ENCODE results near the gene CDH26.

The CDH26 gene

DNA sequence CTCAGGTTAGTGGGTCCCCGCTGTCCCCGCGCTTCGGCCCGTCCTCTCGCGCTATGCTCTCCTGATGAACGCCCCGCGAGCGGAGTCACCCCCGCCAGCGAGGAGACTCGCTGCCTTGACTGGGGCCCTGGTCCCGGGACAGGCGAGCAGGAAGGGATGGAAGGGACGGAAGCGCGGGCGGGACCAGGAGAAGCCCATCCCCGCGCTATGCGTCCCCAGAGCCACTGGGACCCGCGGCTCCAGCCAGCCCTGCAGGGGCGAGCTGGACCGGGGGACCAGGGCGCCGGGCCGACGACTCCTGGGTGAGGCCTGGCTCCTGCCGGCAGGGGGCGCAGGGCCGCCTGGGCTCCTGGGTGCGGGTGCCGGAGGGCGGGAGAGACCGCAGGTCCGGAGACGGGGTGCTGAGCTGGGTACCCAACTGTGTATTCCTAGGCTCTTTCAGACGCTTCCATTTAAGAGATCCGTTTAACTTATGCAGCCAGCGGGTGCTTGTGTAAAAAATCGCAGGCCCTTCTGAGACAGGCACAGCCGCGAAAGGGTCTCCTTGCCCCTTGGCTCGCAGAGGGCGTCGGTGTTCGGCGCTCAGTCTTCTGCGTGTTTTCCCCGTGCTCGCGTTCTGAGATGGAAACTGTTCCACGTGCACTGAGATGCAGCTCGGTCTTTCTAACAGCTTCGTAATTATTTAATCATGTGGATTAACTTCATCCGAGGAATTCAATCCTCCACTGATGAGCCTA is 24.2 kb upstream of the CDH26 start:
- H3K4me3 Mint-ChIP-seq = peak overlapping the region; percentile 78
- TF ChIP-seq, protein P1, sequence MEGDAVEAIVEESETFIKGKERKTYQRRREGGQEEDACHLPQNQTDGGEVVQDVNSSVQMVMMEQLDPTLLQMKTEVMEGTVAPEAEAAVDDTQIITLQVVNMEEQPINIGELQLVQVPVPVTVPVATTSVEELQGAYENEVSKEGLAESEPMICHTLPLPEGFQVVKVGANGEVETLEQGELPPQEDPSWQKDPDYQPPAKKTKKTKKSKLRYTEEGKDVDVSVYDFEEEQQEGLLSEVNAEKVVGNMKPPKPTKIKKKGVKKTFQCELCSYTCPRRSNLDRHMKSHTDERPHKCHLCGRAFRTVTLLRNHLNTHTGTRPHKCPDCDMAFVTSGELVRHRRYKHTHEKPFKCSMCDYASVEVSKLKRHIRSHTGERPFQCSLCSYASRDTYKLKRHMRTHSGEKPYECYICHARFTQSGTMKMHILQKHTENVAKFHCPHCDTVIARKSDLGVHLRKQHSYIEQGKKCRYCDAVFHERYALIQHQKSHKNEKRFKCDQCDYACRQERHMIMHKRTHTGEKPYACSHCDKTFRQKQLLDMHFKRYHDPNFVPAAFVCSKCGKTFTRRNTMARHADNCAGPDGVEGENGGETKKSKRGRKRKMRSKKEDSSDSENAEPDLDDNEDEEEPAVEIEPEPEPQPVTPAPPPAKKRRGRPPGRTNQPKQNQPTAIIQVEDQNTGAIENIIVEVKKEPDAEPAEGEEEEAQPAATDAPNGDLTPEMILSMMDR (IDR thresholded peaks at IDR 0.05) = peak; percentile 84
- peak; percentile 87 for DNase-seq
- H3K9me3 Mint-ChIP-seq = no peaks in the 10 kb centered on the region
- H3K36me3 Mint-ChIP-seq (ENCODE audit: low read depth) = peaks cover 14% of the 10 kb centered on the region
- peaks cover 36% of the 10 kb centered on the region for H3K27me3 Mint-ChIP-seq (ENCODE audit: low read depth, poor library complexity)
- H3K27ac Mint-ChIP-seq = no peak overlapping the region
- peaks cover 35% of the 10 kb centered on the region for H3K4me1 Mint-ChIP-seq

DNA sequence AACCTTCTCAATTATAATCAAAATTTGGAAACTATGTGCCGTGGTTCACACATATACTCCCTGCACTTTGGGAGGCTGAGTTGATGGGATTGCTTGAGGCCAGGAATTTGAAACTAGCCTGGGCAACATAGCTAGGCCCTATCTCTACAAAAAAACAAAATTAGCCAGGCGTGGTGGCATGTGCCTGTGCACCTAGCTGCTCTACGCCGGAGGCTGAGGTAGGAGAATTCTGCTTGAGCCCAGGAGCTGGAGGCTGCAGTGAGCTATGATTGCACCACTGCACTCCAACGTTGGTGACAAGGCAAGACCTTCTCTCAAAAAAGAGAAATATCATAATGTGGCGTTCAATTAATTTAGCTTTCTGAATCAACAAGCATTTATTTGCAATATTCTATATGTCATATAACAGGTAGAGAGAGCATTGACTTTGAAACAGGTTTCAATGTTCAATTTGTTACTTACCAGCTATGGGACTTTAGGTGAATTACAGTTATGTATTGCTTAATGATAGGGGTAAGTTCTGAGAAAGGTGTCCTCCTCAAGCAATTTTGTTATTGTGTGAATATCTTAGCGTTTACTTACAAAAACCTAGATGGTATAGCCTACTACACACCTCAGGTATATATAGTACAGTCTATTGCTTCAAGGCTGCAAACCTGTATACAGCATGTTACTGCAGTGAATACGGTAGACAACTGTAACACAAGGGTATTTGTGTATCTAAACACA is 22.6 kb upstream of the CDH26 start:
- peaks cover 29% of the 10 kb centered on the region for H3K27me3 Mint-ChIP-seq (ENCODE audit: low read depth, poor library complexity)
- H3K9me3 Mint-ChIP-seq = no peaks in the 10 kb centered on the region
- TF ChIP-seq, protein P1 (IDR thresholded peaks at IDR 0.05) = no peak
- H3K4me1 Mint-ChIP-seq = peaks cover 37% of the 10 kb centered on the region
- DNase-seq = no peak
- no peak overlapping the region for H3K4me3 Mint-ChIP-seq
- peaks cover 14% of the 10 kb centered on the region for H3K36me3 Mint-ChIP-seq (ENCODE audit: low read depth)
- no peak overlapping the region for H3K27ac Mint-ChIP-seq

DNA sequence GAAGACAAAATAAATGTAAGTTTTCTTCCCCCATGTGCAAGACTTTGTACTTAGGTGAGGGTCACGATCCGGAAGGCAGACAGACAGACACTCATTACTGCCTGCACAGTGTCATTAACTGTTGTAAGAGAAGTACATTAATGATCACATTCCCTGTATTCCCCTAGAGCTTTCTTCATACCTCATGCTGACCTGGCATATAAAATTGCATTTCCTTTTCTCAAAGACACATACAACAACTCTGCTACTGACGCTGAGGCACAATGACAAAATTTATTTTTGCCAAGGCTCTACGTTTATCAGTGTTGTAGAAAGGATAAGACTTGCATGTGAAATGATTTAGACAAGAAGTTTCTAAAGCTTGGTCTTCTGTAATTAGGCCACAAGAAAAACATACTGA is 21.8 kb upstream of the CDH26 start:
- Mint-ChIP-seq H3K4me3 (no peak overlapping the region), H3K4me1 (peaks cover 39% of the 10 kb centered on the region), H3K36me3 (ENCODE audit: low read depth) (peaks cover 14% of the 10 kb centered on the region), H3K27me3 (ENCODE audit: low read depth, poor library complexity) (peaks cover 29% of the 10 kb centered on the region), H3K9me3 (no peaks in the 10 kb centered on the region), H3K27ac (no peak overlapping the region)
- TF ChIP-seq, protein P1 (IDR thresholded peaks at IDR 0.05) = no peak
- DNase-seq = no peak

DNA sequence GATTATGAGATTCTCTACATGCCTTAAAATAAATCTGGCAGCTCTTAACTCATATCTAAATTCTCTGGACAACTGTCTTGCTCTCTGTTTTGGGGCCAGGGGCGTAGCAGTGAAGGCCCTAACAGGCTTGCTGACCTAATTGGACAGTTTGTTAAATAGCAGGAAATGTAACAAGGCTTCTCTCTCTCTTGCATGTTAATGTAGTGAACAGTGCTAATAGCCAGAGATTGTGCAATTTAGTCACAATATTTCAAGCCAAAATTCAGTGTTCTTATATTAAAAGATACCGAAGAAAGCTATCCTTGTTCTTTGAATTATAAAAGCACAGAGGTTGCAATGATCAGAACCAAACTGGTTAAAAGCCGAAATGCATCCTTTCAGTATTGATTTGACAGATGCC is 21.1 kb upstream of the CDH26 start:
- H3K27ac Mint-ChIP-seq = no peak overlapping the region
- no peaks in the 10 kb centered on the region for H3K9me3 Mint-ChIP-seq
- H3K27me3 Mint-ChIP-seq (ENCODE audit: low read depth, poor library complexity) = peaks cover 29% of the 10 kb centered on the region
- TF ChIP-seq, protein P1 (IDR thresholded peaks at IDR 0.05) = no peak
- H3K4me1 Mint-ChIP-seq = peaks cover 39% of the 10 kb centered on the region
- H3K4me3 Mint-ChIP-seq = no peak overlapping the region
- H3K36me3 Mint-ChIP-seq (ENCODE audit: low read depth) = peaks cover 14% of the 10 kb centered on the region
- no peak for DNase-seq

DNA sequence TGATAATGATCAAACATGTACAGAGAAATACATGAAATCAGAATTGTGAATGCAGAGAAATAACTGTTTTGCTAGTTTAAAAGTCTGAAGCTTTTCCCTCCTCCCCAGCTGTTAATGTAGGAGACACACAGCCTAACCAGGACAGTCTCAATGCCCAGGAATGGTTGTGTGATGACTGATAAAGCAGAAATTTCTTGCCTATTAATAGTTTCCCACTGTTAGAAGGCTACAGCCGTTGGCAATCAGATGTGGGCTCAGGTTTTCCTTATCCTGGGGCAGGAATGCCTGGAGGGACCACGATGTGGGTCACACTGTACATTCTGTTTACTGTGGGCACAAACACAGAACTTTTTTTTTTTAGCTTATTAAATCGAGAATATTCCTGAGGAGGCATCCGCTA is 20.0 kb upstream of the CDH26 start:
- DNase-seq = no peak
- Mint-ChIP-seq H3K4me3 (peak overlapping the region; percentile 83), H3K9me3 (no peaks in the 10 kb centered on the region), H3K27ac (no peak overlapping the region), H3K27me3 (ENCODE audit: low read depth, poor library complexity) (peaks cover 29% of the 10 kb centered on the region), H3K36me3 (ENCODE audit: low read depth) (peaks cover 14% of the 10 kb centered on the region), H3K4me1 (peaks cover 43% of the 10 kb centered on the region)
- TF ChIP-seq, protein P1 (IDR thresholded peaks at IDR 0.05) = no peak
